Measurements from ENCODE around the gene ARL4C.

The ARL4C gene

GRCh38 chr2:234496835-234497593 is at the start of gene ARL4C:
TSS of gene ARL4C (minus strand) at chr2:234497081. CDS start at chr2:234496586, 495 bp downstream.
- Mint-ChIP-seq H3K4me1 (peaks cover 30 to 48% of the 10 kb centered on the region in 2 donors), H3K9me3 (no peaks in the 10 kb centered on the region), H3K27me3 (peaks cover 0 to 6% of the 10 kb centered on the region in 2 donors), H3K4me3 (peak within 1 kb of the TSS; percentile 84 to 93), H3K27ac (peak within 1 kb of the TSS; percentile 88), H3K36me3 (peaks cover 2 to 17% of the 10 kb centered on the region in 2 donors)
- ATAC-seq (replicated peaks), result peak; percentile 62 to 73
- peak; percentile 51 for DNase-seq

DNA sequence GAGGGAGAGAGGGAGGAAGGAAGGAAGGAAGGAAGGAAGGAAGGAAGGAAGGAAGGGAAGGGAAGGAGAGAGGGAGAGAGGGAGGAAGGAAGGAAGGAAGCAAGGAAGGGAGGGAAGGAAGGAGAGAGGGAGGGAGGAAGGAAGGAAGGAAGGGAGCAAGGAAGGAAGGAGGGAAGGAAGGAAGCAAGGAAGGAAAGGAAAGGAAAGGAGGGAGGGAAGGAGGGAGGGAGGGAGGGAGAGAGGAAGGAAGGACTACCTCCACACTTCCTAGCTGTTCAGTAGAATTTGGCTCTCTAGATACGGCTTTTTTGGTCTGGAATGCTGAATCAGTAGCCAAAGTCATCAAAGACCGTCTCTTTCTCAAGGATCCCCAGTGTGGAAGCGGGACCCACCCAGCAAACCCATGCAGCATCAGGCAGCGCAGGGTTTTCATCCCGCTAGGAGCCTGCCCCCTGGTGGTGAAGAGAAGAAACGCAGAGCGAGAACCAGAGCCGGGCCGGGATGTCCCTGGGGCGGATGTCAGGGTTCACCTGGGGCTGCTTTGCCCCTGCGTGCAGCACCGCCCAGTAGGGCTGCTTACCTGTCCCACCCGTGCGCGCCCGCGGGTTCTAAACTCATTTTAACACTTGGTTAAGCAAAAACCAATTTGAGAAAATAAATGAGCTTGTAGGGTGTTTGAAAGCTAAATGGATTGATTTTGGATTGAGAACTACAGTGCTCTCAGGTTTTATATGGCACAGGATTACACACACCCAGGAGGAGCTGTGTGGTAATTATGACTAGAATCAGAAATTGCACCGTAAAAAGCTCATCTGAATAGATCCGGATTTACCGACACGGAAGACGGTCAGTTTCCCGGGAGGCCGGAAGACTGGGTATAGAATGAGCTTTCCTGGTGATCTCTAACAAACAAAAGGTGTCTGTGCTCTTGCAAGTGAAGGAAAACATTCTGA is 48.1 kb upstream of the ARL4C start:
- peaks cover 49 to 51% of the 10 kb centered on the region in 2 donors for H3K27me3 Mint-ChIP-seq
- DNase-seq (peak; percentile 54), ATAC-seq (replicated peaks) (peak; percentile 87 to 91)

DNA sequence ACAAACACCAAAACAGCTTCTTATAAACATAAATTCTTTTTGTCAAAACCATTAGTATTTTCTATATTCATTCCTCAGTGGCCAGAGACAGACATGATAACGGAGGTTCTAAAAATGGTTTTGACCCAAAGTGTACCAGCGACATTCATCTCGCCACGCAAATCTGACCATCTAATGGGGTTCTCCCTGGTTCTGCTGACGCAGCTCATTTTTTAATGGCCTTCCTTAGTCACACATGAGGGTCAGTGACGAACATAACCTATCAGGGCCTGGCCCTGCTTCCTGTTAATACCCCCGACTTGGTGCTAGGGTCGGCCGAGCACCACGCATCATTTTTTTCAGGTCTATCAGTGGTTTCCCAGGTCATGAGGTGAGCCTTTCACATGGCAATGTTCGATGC is 45.9 kb upstream of the ARL4C start:
- Mint-ChIP-seq H3K27me3 (peaks cover 31 to 38% of the 10 kb centered on the region in 2 donors), H3K4me1 (peaks cover 4 to 5% of the 10 kb centered on the region in 2 donors), H3K4me3 (no peak overlapping the region), H3K36me3 (no peaks in the 10 kb centered on the region), H3K27ac (no peak overlapping the region), H3K9me3 (peaks cover 4 to 6% of the 10 kb centered on the region in 2 donors)
- ATAC-seq (replicated peaks) (no peak), DNase-seq (no peak)

More for the DNA sequence above, 48.1 kb upstream of the ARL4C start:
- no peaks in the 10 kb centered on the region for H3K36me3 Mint-ChIP-seq
- peaks cover 4 to 5% of the 10 kb centered on the region in 2 donors for H3K4me1 Mint-ChIP-seq
- H3K4me3 Mint-ChIP-seq, result no peak overlapping the region
- no peaks in the 10 kb centered on the region for H3K9me3 Mint-ChIP-seq
- H3K27ac Mint-ChIP-seq, result no peak overlapping the region

DNA sequence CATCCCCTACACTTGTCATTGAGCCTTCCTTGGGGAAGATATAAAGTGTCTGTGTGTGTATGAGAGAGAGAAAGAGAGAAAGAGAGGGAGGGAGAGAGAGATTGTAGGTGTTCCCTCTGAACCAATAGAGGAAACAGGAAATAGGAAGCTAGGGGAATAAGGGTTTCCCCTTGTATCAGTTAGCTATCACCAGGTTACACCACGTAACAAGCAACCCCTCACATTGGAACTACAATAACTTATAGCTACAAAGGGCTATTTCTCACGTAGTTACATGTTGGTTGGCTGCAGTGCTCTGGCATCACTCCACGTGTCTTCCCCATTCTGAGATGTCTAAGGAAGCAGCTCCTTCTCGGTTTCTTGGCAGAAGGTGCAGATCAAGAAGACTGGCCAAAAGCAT is 41.0 kb upstream of the ARL4C start:
- no peaks in the 10 kb centered on the region for H3K4me1 Mint-ChIP-seq
- no peak for ATAC-seq (replicated peaks)

GRCh38 chr2:234536178-234536965 is 39.5 kb upstream of the ARL4C start:
- no peak overlapping the region for H3K27ac Mint-ChIP-seq
- H3K9me3 Mint-ChIP-seq, result peaks cover 7 to 10% of the 10 kb centered on the region in 2 donors
- no peaks in the 10 kb centered on the region for H3K4me1 Mint-ChIP-seq
- no peak for ATAC-seq (replicated peaks)
- DNase-seq, result no peak
- no peak overlapping the region for H3K4me3 Mint-ChIP-seq
- H3K36me3 Mint-ChIP-seq, result no peaks in the 10 kb centered on the region
- peaks cover 24 to 27% of the 10 kb centered on the region in 2 donors for H3K27me3 Mint-ChIP-seq

More for the DNA sequence above, 41.0 kb upstream of the ARL4C start:
- Mint-ChIP-seq H3K27ac (no peak overlapping the region), H3K4me3 (no peak overlapping the region), H3K36me3 (no peaks in the 10 kb centered on the region), H3K27me3 (peaks cover 13 to 15% of the 10 kb centered on the region in 2 donors), H3K9me3 (peaks cover 5 to 6% of the 10 kb centered on the region in 2 donors)
- no peak for DNase-seq

DNA sequence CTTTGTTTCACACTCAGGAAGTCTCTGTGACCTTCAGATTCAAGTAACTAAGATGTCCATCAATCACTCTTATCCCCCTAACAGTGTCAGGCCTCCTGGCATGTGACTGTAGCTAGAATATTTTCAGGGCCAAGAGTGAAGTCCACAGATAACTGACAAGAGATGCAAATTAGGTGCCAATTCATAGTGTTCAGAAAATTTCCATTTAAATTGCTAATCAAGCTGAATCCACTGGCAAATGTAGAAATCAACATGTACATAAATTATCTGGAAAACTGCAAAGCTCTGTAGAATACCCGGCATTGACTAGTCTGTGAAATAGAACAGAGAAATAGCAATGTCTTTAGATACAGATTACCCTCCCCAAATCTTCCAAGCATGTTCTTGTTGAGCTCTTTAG is 38.6 kb upstream of the ARL4C start:
- DNase-seq (no peak), ATAC-seq (replicated peaks) (no peak)
- no peaks in the 10 kb centered on the region for H3K4me1 Mint-ChIP-seq
- H3K4me3 Mint-ChIP-seq, result no peak overlapping the region
- peaks cover 24 to 35% of the 10 kb centered on the region in 2 donors for H3K27me3 Mint-ChIP-seq
- H3K27ac Mint-ChIP-seq, result no peak overlapping the region
- peaks cover 7 to 10% of the 10 kb centered on the region in 2 donors for H3K9me3 Mint-ChIP-seq
- H3K36me3 Mint-ChIP-seq, result no peaks in the 10 kb centered on the region

DNA sequence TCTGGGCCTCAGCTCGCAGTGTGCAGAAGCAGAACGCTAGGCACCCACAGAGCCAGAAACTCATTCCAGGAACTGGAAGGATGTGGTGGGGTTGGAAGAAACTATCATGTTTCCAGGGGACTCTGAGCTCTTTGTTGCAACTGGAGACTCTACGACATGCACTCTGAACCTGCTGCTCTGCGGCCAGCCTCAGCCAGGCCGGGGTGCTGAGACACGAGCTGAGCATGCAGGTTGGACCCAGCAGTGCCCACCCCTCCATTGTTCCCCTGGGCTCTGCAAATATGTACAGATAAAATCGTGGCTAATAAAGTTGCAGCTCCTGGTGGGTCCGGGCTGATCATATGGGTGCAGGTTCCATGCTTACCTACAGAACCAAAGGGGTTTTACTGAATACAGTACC is 37.6 kb upstream of the ARL4C start:
- peaks cover 5 to 7% of the 10 kb centered on the region in 2 donors for H3K9me3 Mint-ChIP-seq
- no peak overlapping the region for H3K4me3 Mint-ChIP-seq
- H3K36me3 Mint-ChIP-seq, result no peaks in the 10 kb centered on the region
- no peak for DNase-seq
- no peaks in the 10 kb centered on the region for H3K4me1 Mint-ChIP-seq
- H3K27ac Mint-ChIP-seq, result no peak overlapping the region
- H3K27me3 Mint-ChIP-seq, result peaks cover 24 to 45% of the 10 kb centered on the region in 2 donors
- ATAC-seq (replicated peaks), result no peak

- Mint-ChIP-seq H3K4me1 (no peaks in the 10 kb centered on the region), H3K27ac (no peak overlapping the region), H3K9me3 (peaks cover 4% of the 10 kb centered on the region in 2 donors), H3K36me3 (no peaks in the 10 kb centered on the region), H3K4me3 (no peak overlapping the region), H3K27me3 (peaks cover 27 to 53% of the 10 kb centered on the region in 2 donors)
- ATAC-seq (replicated peaks) (no peak), DNase-seq (no peak)
Observed at GRCh38 chr2:234533626-234534025, 36.7 kb upstream of the ARL4C start.

DNA sequence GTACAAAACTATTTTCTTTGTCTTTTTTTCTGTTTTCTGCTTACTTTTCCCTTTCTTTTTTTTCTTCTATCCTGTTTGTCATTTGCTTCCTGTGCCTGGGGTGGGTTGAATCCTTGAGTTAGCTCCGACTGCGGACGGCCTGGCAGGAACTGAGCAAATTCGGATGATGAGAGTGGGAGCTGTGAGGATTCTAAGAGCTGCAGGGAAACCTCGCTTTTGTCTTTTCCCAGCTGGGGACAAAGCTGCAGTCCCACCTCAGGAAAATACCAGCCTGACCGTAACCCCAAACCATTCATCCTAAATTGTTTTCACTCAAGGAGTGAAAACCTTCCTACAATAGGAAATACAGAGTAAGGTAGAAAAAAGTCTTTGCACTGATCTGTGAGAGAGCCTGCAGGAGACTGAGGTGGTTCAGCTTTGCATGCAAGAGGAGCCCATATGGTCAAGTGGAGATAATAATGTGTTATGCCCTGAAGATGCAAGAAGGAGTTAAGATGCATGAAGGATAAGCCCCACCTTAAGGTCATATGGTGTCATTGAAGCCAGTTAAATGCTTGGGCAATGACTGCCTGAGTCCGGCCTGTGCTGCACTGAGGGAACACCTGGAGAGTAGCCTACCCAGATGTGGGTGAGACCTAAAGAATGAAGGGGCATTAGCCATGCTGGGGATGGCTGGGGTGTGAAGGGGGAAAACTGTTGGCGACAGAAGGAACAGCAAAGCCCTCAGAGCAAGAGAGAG is 31.7 kb upstream of the ARL4C start:
- H3K9me3 Mint-ChIP-seq, result peaks cover 4 to 9% of the 10 kb centered on the region in 2 donors

GRCh38 chr2:234526711-234527110 is 29.8 kb upstream of the ARL4C start:
- Mint-ChIP-seq H3K36me3 (no peaks in the 10 kb centered on the region), H3K27me3 (peaks cover 25 to 60% of the 10 kb centered on the region in 2 donors), H3K4me3 (no peak overlapping the region), H3K27ac (no peak overlapping the region), H3K4me1 (no peaks in the 10 kb centered on the region), H3K9me3 (peaks cover 0 to 5% of the 10 kb centered on the region in 2 donors)
- ATAC-seq (replicated peaks), result no peak
- DNase-seq, result no peak

More for the DNA sequence above, 31.7 kb upstream of the ARL4C start:
- DNase-seq (no peak), ATAC-seq (replicated peaks) (no peak)
- H3K4me1 Mint-ChIP-seq, result no peaks in the 10 kb centered on the region
- H3K27me3 Mint-ChIP-seq, result peaks cover 32 to 62% of the 10 kb centered on the region in 2 donors
- H3K36me3 Mint-ChIP-seq, result no peaks in the 10 kb centered on the region
- no peak overlapping the region for H3K27ac Mint-ChIP-seq
- H3K4me3 Mint-ChIP-seq, result no peak overlapping the region

GRCh38 chr2:234521536-234521935 is 24.7 kb upstream of the ARL4C start:
- no peaks in the 10 kb centered on the region for H3K36me3 Mint-ChIP-seq
- peaks cover 11 to 29% of the 10 kb centered on the region in 2 donors for H3K27me3 Mint-ChIP-seq
- DNase-seq (no peak), ATAC-seq (replicated peaks) (no peak)
- H3K4me3 Mint-ChIP-seq, result no peak overlapping the region
- H3K4me1 Mint-ChIP-seq, result no peaks in the 10 kb centered on the region
- H3K9me3 Mint-ChIP-seq, result peaks cover 0 to 5% of the 10 kb centered on the region in 2 donors
- H3K27ac Mint-ChIP-seq, result no peak overlapping the region

DNA sequence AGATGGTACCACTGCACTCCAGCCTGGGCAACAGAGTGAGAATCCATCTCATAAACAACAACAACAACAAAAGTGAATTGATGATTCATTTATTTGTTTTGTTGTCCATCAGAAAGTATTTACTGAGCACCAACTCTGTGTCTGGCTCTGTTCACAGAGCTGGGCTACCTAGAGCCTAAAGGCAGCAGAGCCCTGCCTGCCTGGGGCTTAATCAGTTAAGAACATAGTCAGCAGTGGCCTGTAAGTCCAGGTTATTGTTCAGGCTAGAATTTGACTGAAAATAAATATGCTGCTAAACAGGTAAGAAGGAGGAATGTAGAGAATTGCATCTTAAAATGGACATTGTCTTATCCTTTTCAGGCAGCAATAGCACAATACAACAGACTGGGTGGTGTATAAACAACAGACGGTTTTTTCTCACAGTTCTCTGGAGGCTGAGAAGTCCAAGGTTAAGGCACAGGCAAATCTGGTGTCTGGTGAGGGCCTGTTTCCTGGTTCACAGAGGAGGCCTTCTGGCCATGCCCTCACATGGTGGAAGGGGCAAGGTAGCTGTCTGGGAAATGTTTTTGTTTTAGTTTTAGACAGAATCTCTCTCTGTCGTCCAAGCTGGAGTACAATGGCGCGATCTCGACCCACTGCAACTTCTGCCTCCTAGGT is 22.2 kb upstream of the ARL4C start:
- Mint-ChIP-seq H3K27me3 (peaks cover 14 to 23% of the 10 kb centered on the region in 2 donors), H3K36me3 (no peaks in the 10 kb centered on the region), H3K4me1 (no peaks in the 10 kb centered on the region), H3K27ac (no peak overlapping the region), H3K4me3 (no peak overlapping the region), H3K9me3 (no peaks in the 10 kb centered on the region)
- DNase-seq (no peak), ATAC-seq (replicated peaks) (no peak)

GRCh38 chr2:234517971-234518370 is 21.1 kb upstream of the ARL4C start:
- Mint-ChIP-seq H3K36me3 (no peaks in the 10 kb centered on the region), H3K27me3 (peaks cover 13 to 22% of the 10 kb centered on the region in 2 donors), H3K4me3 (no peak overlapping the region), H3K27ac (no peak overlapping the region), H3K4me1 (no peaks in the 10 kb centered on the region), H3K9me3 (no peaks in the 10 kb centered on the region)
- no peak for ATAC-seq (replicated peaks)
- no peak for DNase-seq
